Activated naive CD4-positive, alpha-beta T cell treated with anti-CD3 and anti-CD28 coated beads, Interleukin-2, amount 50 U/mL, for 24 hours (primary cell): ENCODE measurements around the gene POT1.

Source experiments
- H3K27ac Mint-ChIP-seq: one replicate; pipeline ENCODE4 v1.8.0; 2021; ENCODE audit warnings: mild to moderate bottlenecking, mixed read lengths
- H3K27me3 Mint-ChIP-seq: one replicate; pipeline ENCODE4 v1.8.0; 2021; ENCODE audit warnings: mixed read lengths
- H3K36me3 Mint-ChIP-seq: one replicate; pipeline ENCODE4 v1.8.0; 2021; ENCODE audit warnings: mixed read lengths
- H3K4me1 Mint-ChIP-seq: one replicate; pipeline ENCODE4 v1.8.0; 2021; ENCODE audit warnings: mixed read lengths
- H3K4me3 Mint-ChIP-seq: one replicate; pipeline ENCODE4 v1.8.0; 2021; ENCODE audit warnings: mild to moderate bottlenecking, mixed read lengths
- H3K9me3 Mint-ChIP-seq: one replicate; pipeline ENCODE4 v1.8.0; 2021; ENCODE audit warnings: mixed read lengths

POT1 gene

DNA sequence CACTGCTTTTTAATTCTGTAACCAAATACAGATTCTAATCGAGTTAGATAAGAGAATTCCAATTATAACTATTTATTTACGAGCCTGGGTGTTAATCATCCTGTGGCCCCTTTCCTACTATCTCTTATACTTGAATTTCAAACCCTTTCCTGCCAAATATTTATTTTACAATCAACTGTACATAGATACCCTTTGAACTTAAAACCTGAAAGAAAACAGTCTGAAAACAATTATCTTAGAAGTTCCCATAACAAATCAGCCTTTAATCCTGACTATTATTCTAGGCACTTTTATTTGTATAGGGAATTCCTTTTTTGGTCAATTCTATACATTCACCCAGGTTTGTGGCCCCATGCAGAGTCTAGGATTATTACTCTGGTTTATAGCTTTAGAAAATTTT is 153.5 kb downstream of the POT1 start:
- Mint-ChIP-seq H3K4me1 (no peaks in the 10 kb centered on the region), H3K9me3 (no peaks in the 10 kb centered on the region), H3K27me3 (peaks cover 16% of the 10 kb centered on the region), H3K27ac (no peak overlapping the region), H3K4me3 (no peak overlapping the region), H3K36me3 (no peaks in the 10 kb centered on the region)

DNA sequence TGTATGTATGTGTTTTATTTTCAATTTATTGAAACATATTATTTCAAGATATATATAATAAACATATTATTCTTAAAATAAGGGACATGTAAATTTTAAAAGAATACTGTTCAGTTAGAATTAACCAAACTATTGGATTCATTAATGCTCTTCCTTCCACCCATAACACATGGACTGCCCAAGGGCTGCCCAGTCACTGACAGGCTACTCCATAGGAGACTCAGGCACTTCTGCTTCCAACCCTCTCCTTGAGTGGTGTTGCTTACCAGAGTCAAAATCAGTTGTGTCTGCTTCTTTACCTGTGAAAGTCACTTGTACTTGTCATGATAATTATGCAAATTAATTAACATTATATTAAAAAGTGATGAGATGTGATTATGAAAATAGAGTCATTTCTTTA is 154.2 kb downstream of the POT1 start:
- no peak overlapping the region for H3K4me3 Mint-ChIP-seq
- no peak overlapping the region for H3K27ac Mint-ChIP-seq
- H3K4me1 Mint-ChIP-seq = no peaks in the 10 kb centered on the region
- no peaks in the 10 kb centered on the region for H3K36me3 Mint-ChIP-seq
- H3K9me3 Mint-ChIP-seq = no peaks in the 10 kb centered on the region
- H3K27me3 Mint-ChIP-seq = peaks cover 20% of the 10 kb centered on the region

DNA sequence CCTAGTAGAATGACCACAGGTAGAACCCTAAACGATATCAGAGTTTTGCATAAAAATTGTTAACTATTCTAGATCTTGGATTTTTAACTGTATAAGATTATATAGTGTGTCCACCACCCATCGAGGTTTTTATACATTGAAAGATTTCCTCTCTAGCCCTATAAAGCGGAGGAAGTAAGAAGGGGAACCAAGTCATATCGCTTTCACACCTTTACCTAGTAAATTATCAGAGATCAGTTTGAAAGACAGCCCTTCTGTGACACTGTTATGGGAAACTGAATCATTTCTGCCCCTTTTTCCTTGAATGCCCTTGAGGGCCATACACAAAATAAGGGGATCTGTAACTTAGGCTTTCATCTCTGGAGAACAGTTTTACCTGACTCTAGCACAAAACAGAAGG is 155.7 kb downstream of the POT1 start:
- H3K27ac Mint-ChIP-seq = no peak overlapping the region

DNA sequence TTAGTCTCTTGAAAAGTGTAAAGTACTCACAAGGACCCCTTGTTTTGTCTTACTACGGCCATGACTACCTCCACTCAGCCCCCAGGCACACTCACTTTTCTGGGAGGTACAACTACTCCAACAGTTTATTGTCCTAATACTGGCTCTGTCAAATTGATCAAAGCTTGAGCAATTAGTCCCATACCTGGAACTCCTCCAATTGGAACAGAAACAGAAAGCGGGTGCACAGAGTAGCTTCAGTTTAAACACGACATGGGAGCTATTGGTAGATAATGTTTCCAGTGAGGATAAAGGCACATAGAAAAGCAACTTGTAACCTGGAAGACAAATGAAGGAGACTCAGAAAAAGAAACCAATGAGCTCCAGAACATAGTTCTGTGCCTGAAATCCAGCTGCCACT is 156.3 kb downstream of the POT1 start:
- Mint-ChIP-seq H3K27me3 (peaks cover 20% of the 10 kb centered on the region), H3K9me3 (no peaks in the 10 kb centered on the region), H3K36me3 (no peaks in the 10 kb centered on the region), H3K4me1 (no peaks in the 10 kb centered on the region), H3K27ac (no peak overlapping the region), H3K4me3 (no peak overlapping the region)

More for the DNA sequence above, 155.7 kb downstream of the POT1 start:
- Mint-ChIP-seq H3K9me3 (no peaks in the 10 kb centered on the region), H3K27me3 (peaks cover 20% of the 10 kb centered on the region), H3K4me3 (no peak overlapping the region), H3K4me1 (no peaks in the 10 kb centered on the region), H3K36me3 (no peaks in the 10 kb centered on the region)
